Measurements from ENCODE around the gene FXYD5. TPM values are rescaled to one million over a fixed set of nuclear protein-coding genes. Genes with fewer than 3 reads are reported as not detected.

Gene FXYD5
- total and polyA plus RNA-seq, 9 of the 15 experiments (the other 6 are each of a cell fraction or from before 2014, with no cell fraction given), result 104 to 537 (median 174) TPM

DNA sequence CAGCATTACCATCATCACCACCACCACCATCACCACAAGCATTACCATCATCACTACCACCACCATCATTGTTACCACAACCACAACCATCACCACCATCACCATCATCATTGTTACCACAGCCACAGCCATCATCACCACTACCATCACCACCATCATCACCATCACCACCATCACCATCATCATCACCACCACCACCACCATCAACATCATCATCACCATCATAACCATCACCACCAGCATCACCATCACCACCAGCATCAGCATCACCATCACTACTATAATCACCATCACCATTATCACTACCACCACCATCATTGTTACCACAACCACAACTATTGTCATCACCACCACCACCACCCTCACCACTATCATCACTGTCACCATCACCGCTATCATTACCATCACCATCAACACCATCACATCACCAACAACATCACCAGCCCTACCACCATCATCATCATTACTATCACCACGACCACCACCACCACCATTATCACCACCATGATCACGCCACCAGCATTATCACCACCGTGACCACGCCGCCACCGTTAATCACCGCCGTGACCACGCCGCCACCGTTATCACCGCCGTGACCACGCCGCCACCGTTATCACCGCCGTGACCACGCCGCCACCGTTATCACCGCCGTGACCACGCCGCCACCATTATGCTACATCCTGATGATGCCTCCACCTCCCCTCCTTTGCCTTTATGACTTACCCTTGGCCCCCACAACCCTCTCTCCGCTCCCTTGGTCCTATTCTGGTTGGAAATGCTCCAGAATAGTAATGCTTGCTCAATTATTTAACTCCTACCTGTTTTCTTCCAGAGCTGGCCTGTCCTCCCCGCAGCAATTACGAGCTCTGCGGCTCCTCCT lies 48.9 kb upstream of the FXYD5 start (continued):
- TF ChIP-seq ELF4 (CRISPR knock-in tag; IDR thresholded peaks at IDR 0.05) (no peak; the same call in 1 of the 2 replicates), SMARCE1 (IDR thresholded peaks at IDR 0.05) (no peak), HEY1 (CRISPR knock-in tag; IDR thresholded peaks at IDR 0.05; ENCODE audit: borderline replicate concordance) (no peak), ESRRB (CRISPR knock-in tag; IDR thresholded peaks at IDR 0.05; ENCODE audit: borderline replicate concordance) (no peak), POLR2B (IDR thresholded peaks at IDR 0.05; ENCODE audit: low read depth, partially characterized antibody) (no peak), HDAC8 (tag; IDR thresholded peaks at IDR 0.05) (no peak), SIX5 (IDR thresholded peaks at IDR 0.05; ENCODE audit: borderline replicate concordance in 1 of 2, insufficient read depth in 1 of 2, low read depth in 1 of 2, low read length in 2 of 2) (no peak), ZNF384 (IDR thresholded peaks at IDR 0.05; ENCODE audit: low read depth, low read length) (no peak), POU5F1 (IDR thresholded peaks at IDR 0.05; ENCODE audit: borderline replicate concordance, low read depth, low read length, partially characterized antibody) (no peak), RBM15 (IDR thresholded peaks at IDR 0.05; ENCODE audit: insufficient read depth, low read length) (no peak), MIER1 (IDR thresholded peaks at IDR 0.05; ENCODE audit: low read depth) (0 out of 2 replicates have a peak, but pooled peaks have one; percentile 25), DIDO1 (tag; IDR thresholded peaks at IDR 0.05; ENCODE audit: low read depth) (no peak)
- TF ChIP-seq, protein P1, sequence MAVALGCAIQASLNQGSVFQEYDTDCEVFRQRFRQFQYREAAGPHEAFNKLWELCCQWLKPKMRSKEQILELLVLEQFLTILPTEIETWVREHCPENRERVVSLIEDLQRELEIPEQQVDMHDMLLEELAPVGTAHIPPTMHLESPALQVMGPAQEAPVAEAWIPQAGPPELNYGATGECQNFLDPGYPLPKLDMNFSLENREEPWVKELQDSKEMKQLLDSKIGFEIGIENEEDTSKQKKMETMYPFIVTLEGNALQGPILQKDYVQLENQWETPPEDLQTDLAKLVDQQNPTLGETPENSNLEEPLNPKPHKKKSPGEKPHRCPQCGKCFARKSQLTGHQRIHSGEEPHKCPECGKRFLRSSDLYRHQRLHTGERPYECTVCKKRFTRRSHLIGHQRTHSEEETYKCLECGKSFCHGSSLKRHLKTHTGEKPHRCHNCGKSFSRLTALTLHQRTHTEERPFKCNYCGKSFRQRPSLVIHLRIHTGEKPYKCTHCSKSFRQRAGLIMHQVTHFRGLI (CRISPR knock-in tag; IDR thresholded peaks at IDR 0.05), result no peak
- TF ChIP-seq, protein P2, sequence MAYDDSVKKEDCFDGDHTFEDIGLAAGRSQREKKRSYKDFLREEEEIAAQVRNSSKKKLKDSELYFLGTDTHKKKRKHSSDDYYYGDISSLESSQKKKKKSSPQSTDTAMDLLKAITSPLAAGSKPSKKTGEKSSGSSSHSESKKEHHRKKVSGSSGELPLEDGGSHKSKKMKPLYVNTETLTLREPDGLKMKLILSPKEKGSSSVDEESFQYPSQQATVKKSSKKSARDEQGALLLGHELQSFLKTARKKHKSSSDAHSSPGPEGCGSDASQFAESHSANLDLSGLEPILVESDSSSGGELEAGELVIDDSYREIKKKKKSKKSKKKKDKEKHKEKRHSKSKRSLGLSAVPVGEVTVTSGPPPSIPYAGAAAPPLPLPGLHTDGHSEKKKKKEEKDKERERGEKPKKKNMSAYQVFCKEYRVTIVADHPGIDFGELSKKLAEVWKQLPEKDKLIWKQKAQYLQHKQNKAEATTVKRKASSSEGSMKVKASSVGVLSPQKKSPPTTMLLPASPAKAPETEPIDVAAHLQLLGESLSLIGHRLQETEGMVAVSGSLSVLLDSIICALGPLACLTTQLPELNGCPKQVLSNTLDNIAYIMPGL (CRISPR knock-in tag; IDR thresholded peaks at IDR 0.05), result no peak
- TF ChIP-seq, protein P3, sequence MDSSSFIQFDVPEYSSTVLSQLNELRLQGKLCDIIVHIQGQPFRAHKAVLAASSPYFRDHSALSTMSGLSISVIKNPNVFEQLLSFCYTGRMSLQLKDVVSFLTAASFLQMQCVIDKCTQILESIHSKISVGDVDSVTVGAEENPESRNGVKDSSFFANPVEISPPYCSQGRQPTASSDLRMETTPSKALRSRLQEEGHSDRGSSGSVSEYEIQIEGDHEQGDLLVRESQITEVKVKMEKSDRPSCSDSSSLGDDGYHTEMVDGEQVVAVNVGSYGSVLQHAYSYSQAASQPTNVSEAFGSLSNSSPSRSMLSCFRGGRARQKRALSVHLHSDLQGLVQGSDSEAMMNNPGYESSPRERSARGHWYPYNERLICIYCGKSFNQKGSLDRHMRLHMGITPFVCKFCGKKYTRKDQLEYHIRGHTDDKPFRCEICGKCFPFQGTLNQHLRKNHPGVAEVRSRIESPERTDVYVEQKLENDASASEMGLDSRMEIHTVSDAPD (CRISPR knock-in tag; IDR thresholded peaks at IDR 0.05), result peak; percentile 80; the same call in 1 of the 2 replicates
- TF ChIP-seq, protein P4, sequence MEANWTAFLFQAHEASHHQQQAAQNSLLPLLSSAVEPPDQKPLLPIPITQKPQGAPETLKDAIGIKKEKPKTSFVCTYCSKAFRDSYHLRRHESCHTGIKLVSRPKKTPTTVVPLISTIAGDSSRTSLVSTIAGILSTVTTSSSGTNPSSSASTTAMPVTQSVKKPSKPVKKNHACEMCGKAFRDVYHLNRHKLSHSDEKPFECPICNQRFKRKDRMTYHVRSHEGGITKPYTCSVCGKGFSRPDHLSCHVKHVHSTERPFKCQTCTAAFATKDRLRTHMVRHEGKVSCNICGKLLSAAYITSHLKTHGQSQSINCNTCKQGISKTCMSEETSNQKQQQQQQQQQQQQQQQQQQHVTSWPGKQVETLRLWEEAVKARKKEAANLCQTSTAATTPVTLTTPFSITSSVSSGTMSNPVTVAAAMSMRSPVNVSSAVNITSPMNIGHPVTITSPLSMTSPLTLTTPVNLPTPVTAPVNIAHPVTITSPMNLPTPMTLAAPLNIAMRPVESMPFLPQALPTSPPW (CRISPR knock-in tag; IDR thresholded peaks at IDR 0.05), result no peak
- TF ChIP-seq, protein P5, sequence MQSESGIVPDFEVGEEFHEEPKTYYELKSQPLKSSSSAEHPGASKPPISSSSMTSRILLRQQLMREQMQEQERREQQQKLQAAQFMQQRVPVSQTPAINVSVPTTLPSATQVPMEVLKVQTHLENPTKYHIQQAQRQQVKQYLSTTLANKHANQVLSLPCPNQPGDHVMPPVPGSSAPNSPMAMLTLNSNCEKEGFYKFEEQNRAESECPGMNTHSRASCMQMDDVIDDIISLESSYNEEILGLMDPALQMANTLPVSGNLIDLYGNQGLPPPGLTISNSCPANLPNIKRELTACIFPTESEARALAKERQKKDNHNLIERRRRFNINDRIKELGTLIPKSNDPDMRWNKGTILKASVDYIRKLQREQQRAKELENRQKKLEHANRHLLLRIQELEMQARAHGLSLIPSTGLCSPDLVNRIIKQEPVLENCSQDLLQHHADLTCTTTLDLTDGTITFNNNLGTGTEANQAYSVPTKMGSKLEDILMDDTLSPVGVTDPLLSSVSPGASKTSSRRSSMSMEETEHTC (IDR thresholded peaks at IDR 0.05), result no peak
